GM19025 (cell line): ENCODE data around the gene TAS2R41.
"Not testable (repeated sequence)": the region's sequence is repeated elsewhere in the genome, so short reads cannot be mapped to it uniquely, and the experiment has no call there.

Experiments
- ATAC-seq: cut with Tn5 transposase; IDR thresholded peaks from one replicate; pipeline ENCODE4 v1.9.1; 2021; ENCODE audit warnings: mild to moderate bottlenecking, low read depth, moderate library complexity; ENCODE audit not compliant: unreplicated experiment

Gene TAS2R41

DNA sequence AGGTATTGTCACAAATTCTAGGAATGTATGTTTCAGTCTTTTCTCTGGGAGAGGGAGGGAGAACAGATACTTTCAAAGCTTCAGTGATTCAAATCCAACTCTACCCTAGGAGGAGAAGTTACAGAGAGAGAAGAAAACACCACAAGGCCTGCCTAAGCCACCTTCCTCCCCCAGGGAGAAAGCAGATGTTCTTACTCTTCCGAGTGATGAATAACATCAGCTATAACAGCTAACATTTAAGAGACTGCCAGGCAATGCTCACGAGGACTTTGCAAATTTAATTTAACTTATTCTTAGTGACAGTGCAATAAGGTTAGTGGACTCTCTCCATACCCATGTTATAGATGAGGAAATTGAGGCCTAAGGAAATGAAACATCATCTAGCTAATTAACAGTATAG is 36.8 kb downstream of the TAS2R41 start:
- no peak for ATAC-seq

DNA sequence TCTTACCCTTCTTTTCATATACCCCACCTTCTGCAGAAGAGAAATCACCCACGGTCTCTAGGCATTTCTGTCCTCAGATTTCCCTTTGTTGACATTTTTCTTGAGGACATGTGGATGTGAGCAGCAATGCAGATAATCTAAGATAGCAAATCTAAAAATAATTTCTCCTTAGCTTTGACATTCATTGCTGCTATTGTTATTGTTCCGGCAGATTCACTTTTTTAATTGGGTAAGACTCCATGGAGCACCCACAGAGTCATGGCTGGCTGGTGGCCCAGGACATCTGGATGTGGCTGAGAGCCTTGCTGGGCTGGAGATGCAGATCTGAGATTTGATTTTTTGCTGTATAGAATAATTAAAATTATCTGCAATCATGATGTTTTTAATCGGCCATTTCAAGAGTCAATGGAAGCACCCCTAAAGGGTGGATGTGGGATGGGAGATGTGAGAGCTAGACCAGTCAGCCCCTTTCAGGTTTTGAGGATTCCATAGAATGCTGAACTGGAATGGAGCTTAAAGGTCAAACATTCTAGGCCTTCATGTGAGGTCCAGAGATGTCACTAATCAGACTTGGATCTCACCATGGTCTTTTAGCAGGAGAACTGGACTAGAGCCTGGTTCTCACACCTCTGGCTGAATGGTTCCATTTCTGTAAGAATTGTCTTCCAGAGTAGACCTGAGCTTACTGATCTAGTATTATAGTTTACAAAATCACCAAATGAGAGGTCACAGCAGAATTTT is 37.5 kb downstream of the TAS2R41 start:
- ATAC-seq, result no peak

DNA sequence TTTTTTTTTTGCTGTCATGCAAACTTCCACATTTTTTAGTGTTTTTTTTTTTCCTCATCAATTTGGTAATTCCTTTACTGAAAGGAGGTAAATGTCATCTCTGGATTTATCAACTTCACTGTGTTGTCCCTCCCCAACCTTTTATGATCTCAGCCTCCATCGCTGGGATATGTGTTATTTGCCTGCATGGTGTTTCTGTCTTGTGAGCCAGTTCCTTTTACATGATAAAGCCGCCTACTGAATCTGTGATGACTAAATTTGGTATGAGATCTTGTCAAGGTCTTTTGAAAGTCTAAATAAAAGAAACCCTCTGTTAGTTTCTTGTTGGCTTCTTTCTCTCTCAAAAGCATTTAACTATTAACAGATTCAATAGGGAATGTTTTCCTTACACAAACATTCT is 39.3 kb downstream of the TAS2R41 start:
- no peak for ATAC-seq

DNA sequence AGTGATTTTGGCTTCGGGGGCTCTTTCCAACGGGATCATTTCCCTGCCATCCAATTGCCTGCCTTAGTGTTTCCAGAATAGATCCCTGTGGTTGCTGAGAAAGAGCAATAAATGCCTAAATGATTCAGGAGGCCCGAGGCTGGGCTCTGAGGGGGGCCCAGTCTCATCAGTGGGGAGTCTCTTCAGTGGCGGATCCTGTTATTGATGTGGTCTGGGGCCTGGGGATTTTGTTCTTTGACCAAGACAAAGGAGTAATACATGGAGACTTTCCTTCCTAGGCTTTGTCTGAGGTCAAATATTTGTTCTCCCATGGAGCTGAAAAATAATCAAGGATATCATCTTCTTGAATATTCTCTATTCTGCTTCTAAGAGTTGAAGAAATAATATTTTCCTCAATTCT is 40.8 kb downstream of the TAS2R41 start:
- ATAC-seq, result no peak

DNA sequence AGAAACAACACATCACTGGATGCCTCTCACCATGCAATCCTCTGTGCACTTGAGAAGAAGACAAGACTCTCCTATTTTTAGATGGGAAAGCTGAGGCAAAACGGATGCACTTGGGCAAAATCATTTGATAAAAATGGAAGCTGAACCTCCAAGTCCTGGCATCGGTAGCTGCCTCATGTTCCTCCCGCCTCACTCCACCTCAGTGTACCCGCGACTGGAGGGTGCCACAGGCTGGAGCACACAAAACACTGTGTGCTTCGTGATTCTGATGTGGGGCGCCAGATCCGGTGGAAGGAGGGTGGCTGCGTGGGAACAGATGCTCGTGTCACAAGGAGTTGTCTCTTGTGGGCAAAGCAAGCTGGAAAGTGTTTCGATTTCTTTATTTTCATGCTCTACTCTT is 41.3 kb downstream of the TAS2R41 start:
- ATAC-seq, result no peak

DNA sequence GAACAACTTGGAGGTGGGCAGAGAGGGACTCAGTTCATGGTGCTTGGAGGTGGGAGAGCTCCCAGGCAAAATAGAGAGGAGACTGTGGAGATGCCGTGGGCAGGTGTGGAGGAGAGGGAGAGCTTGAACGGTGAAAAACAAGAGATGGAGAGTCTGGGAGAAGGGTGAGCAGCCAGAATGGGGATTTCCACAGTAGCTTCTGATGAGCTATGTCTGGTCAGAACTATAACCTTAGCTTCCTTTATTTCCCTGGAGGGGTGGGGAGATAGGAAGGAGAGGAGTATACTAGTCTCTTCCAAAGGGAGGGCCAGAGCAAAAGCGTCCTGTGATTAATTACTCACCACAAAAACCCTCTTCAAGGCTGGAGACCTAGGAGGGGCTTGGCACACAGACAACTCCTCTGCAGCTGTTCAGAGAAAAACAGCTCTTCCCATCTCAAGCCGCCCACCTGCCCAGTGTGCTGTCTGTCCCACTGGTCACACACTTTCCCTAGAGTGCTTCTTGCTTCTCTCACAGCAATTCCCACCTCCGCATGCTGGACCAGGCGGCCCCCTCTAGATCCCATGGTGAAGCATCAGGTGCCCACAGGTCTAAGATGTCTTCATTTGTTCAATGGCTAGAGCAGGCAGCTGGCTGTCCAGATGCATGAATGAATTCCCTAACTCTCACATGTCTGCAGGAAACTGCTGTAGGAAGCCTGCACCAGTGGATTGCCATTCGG is 41.9 kb downstream of the TAS2R41 start:
- ATAC-seq, result no peak

DNA sequence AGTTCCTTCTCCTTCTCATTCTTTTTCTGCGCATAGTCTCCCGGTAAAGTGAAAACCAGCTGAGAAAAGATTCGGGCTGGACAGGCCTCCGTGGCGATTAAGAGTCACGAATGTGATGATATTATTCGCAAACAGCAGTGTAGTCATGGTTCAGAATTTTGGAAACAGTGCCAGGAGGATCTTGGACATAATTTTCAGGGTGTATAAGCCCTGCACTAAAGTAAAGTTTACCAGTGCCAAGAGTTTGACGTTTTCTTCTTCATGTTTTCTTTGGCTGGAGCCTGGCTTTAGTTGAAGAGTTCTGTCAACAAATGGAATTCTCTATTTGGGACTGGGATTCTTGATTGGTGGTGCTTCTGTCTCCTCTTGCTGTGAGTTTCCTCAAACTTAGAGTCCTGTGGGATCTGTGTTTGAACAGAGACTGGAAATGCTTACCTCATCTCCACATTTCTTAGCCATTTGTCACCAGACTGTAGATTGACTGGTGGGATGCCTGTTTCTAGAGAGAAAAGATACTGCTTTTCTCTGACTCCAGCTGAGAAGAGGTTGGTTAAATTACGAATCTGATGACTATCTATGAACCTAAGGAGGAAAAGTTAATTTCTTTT is 44.7 kb downstream of the TAS2R41 start:
- ATAC-seq, result not testable (repeated sequence)
